ENCODE results near the gene SIL1.

GRCh38 chr5:139117342-139117884 is 80.8 kb downstream of the SIL1 start:
- TF ChIP-seq CTCF (IDR thresholded peaks at IDR 0.05; ENCODE audit: insufficient read depth, low read depth, low read length): no peak
- no peak for TF ChIP-seq EZH2 (IDR thresholded peaks at IDR 0.05; ENCODE audit: insufficient read depth, low read length)
